Testis (tissue), 2 donors: ENCODE data around the gene ASPM.

Experiments used
- CTCF ChIP-seq, 3 experiments: fragments of 450-650 bp in 2 of 3; fragments of 200-600 bp in 1 of 3; sonication (generic) in 1 of 3; IDR thresholded peaks; one replicate each; pipeline ENCODE4 v1.5.1; 2016 to 2019; ENCODE audit warnings: antibody characterized with exemption in 3 of 3, mild to moderate bottlenecking in 2 of 3, moderate library complexity in 1 of 3
- POLR2A ChIP-seq: fragments of 450-650 bp; IDR thresholded peaks from one replicate; pipeline ENCODE4 v1.6.1; 2017; ENCODE audit warnings: antibody characterized with exemption, mild to moderate bottlenecking, moderate library complexity

- no peak for TF ChIP-seq CTCF (IDR thresholded peaks at IDR 0.05)
- TF ChIP-seq POLR2A, result no peak
These were observed 9.1 kb downstream of the ASPM start for GRCh38 chr1:197137322-197137721.
